ENCODE measurements around the gene SLC6A13.

SLC6A13 gene

GRCh38 chr12:211142-211465 is 51.5 kb downstream of the SLC6A13 start:
- no peak overlapping the region for H3K27ac ChIP-seq
- no peak for DNase-seq (ENCODE audit: low spot score)
- no peak for TF ChIP-seq CTCF (IDR thresholded peaks at IDR 0.05)
- H3K4me3 ChIP-seq, result no peak overlapping the region

- no peak overlapping the region for H3K27ac ChIP-seq
- no peak overlapping the region for H3K4me3 ChIP-seq
- no peak for DNase-seq (ENCODE audit: low spot score)
- no peak for TF ChIP-seq CTCF (IDR thresholded peaks at IDR 0.05)
Measured at GRCh38 chr12:210277-211141, 52.1 kb downstream of the SLC6A13 start.

- no peak for DNase-seq (ENCODE audit: low spot score)
- Histone ChIP-seq H3K27ac (no peak overlapping the region), H3K4me3 (no peak overlapping the region)
- TF ChIP-seq CTCF (IDR thresholded peaks at IDR 0.05), result no peak
Measured at GRCh38 chr12:209851-210250, 52.8 kb downstream of the SLC6A13 start.

GRCh38 chr12:209246-209645 is 53.4 kb downstream of the SLC6A13 start:
- DNase-seq (ENCODE audit: low spot score), result no peak
- no peak for TF ChIP-seq CTCF (IDR thresholded peaks at IDR 0.05)
- Histone ChIP-seq H3K4me3 (no peak overlapping the region), H3K27ac (no peak overlapping the region)

- Histone ChIP-seq H3K27ac (no peak overlapping the region), H3K4me3 (no peak overlapping the region)
- DNase-seq (ENCODE audit: low spot score), result no peak
- no peak for TF ChIP-seq CTCF (IDR thresholded peaks at IDR 0.05)
Measured at GRCh38 chr12:208813-209212, 53.8 kb downstream of the SLC6A13 start.

- no peak for DNase-seq (ENCODE audit: low spot score)
- no peak overlapping the region for H3K27ac ChIP-seq
- no peak overlapping the region for H3K4me3 ChIP-seq
- no peak for TF ChIP-seq CTCF (IDR thresholded peaks at IDR 0.05)
Measured at GRCh38 chr12:207804-208203, 54.8 kb downstream of the SLC6A13 start.

- no peak for TF ChIP-seq CTCF (IDR thresholded peaks at IDR 0.05)
- no peak overlapping the region for H3K4me3 ChIP-seq
- H3K27ac ChIP-seq, result no peak overlapping the region
- no peak for DNase-seq (ENCODE audit: low spot score)
Measured at GRCh38 chr12:206746-207440, 55.7 kb downstream of the SLC6A13 start.

Data from coronary artery (tissue), 2 donors.